HEK293 (cell line): Measurements from ENCODE around the gene FIGNL2.
"Not testable (repeated sequence)": the region's sequence is repeated elsewhere in the genome, so short reads cannot be mapped to it uniquely, and the experiment has no call there.

Source experiments
- CTCF ChIA-PET: fragments of 350-600 bp; formaldehyde crosslinking; extraction: SDS; loops from one replicate; lab custom pipeline; 2021; ENCODE audit warnings: antibody characterized with exemption; lab: Yijun Ruan, JAX
- POLR2A ChIA-PET: fragments of 300-600 bp; formaldehyde crosslinking; extraction: SDS; loops from one replicate; lab custom pipeline; 2020; ENCODE audit warnings: antibody characterized with exemption, inconsistent platforms; lab: Yijun Ruan, JAX
- H3K27ac ChIP-seq: fragments of 200-500 bp; sonication (Bioruptor generic); 2 replicates; pipeline ENCODE4 v1.5.1; 2014; ENCODE audit warnings: low read depth, low read length, control low read depth, inconsistent platforms; ENCODE audit errors: extremely low read depth
- H3K36me3 ChIP-seq, 2 experiments: fragments of 200-500 bp in 1 of 2; sonication (Bioruptor generic) in 1 of 2; 1 replicate in 1 of 2; 2 replicates in 1 of 2; pipeline ENCODE4 v1.5.1; 2014 to 2017; ENCODE audit warnings: inconsistent platforms in 2 of 2, low read length in 2 of 2; ENCODE audit not compliant: control insufficient read depth in 2 of 2, insufficient read depth in 1 of 2
- H3K4me1 ChIP-seq: fragments of 200-500 bp; sonication (Bioruptor generic); 2 replicates; pipeline ENCODE4 v1.5.1; 2014; ENCODE audit warnings: mild to moderate bottlenecking, low read length, inconsistent platforms; ENCODE audit not compliant: control insufficient read depth, insufficient read depth
- H3K4me3 ChIP-seq: 2 replicates; pipeline ENCODE4 v1.5.1; 2011; ENCODE audit warnings: low read depth, mild to moderate bottlenecking, control low read depth, low read length, moderate library complexity
- H3K9me3 ChIP-seq: fragments of 200-500 bp; sonication (Bioruptor generic); 2 replicates; pipeline ENCODE4 v1.5.1; 2014; ENCODE audit warnings: low read depth, low read length, inconsistent platforms; ENCODE audit not compliant: control insufficient read depth, insufficient read depth
- KLF16 ChIP-seq: fragments of 450-650 bp; formaldehyde crosslinking; IDR thresholded peaks from 2 replicates; pipeline ENCODE4 v1.5.1; 2017; ENCODE audit warnings: missing biosample characterization, missing genetic modification characterization
- KLF9 ChIP-seq: fragments of 450-650 bp; formaldehyde crosslinking; IDR thresholded peaks from 2 replicates; pipeline ENCODE4 v1.5.1; 2016; ENCODE audit warnings: missing biosample characterization, missing genetic modification characterization, low read depth
- OSR2 ChIP-seq: fragments of 450-650 bp; formaldehyde crosslinking; IDR thresholded peaks from 2 replicates; pipeline ENCODE4 v1.5.1; 2016; ENCODE audit warnings: missing biosample characterization, missing genetic modification characterization
- SCRT1 ChIP-seq: fragments of 450-650 bp; formaldehyde crosslinking; IDR thresholded peaks from 2 replicates; pipeline ENCODE4 v1.5.1; 2016; ENCODE audit warnings: missing biosample characterization, missing genetic modification characterization, borderline replicate concordance
- SETDB1 ChIP-seq: IDR thresholded peaks from one replicate; pipeline ENCODE4 v1.6.1; 2017; ENCODE audit warnings: mild to moderate bottlenecking, low read length, moderate library complexity, mixed read lengths; ENCODE audit not compliant: insufficient read length
- ZNF114 ChIP-seq: fragments of 450-650 bp; formaldehyde crosslinking; IDR thresholded peaks from 2 replicates; pipeline ENCODE4 v1.5.0; 2017; ENCODE audit warnings: missing biosample characterization, missing genetic modification characterization
- ZNF132 ChIP-seq: fragments of 450-650 bp; formaldehyde crosslinking; IDR thresholded peaks from 2 replicates; pipeline ENCODE4 v1.5.1; 2017; ENCODE audit warnings: missing biosample characterization, missing genetic modification characterization, borderline replicate concordance
- ZNF16 ChIP-seq: fragments of 450-650 bp; formaldehyde crosslinking; IDR thresholded peaks from 2 replicates; pipeline ENCODE4 v1.5.1; 2016; ENCODE audit warnings: low read depth, missing biosample characterization, missing genetic modification characterization
- ZNF19 ChIP-seq: fragments of 450-650 bp; formaldehyde crosslinking; IDR thresholded peaks from 2 replicates; pipeline ENCODE4; 2016; ENCODE audit warnings: missing biosample characterization, missing genetic modification characterization, low read depth
- ZNF211 ChIP-seq: fragments of 450-650 bp; formaldehyde crosslinking; IDR thresholded peaks from 2 replicates; pipeline ENCODE4 v1.5.1; 2016; ENCODE audit warnings: low read depth, missing biosample characterization, missing genetic modification characterization
- ZNF324 ChIP-seq: fragments of 450-650 bp; formaldehyde crosslinking; IDR thresholded peaks from 2 replicates; pipeline ENCODE4 v1.5.1; 2016; ENCODE audit warnings: missing biosample characterization, missing genetic modification characterization
- ZNF362 ChIP-seq: fragments of 450-650 bp; formaldehyde crosslinking; IDR thresholded peaks from 2 replicates; pipeline ENCODE4 v1.5.1; 2016; ENCODE audit warnings: missing biosample characterization, missing genetic modification characterization
- ZNF423 ChIP-seq: fragments of 450-650 bp; formaldehyde crosslinking; IDR thresholded peaks from 2 replicates; pipeline ENCODE4 v1.5.1; 2016; ENCODE audit warnings: missing biosample characterization, missing genetic modification characterization
- ZNF433 ChIP-seq: fragments of 450-650 bp; formaldehyde crosslinking; IDR thresholded peaks from 2 replicates; pipeline ENCODE4 v1.5.1; 2016; ENCODE audit warnings: missing biosample characterization, missing genetic modification characterization, low read depth
- ZNF48 ChIP-seq: fragments of 450-650 bp; formaldehyde crosslinking; IDR thresholded peaks from 2 replicates; pipeline ENCODE4 v1.5.1; 2016; ENCODE audit warnings: missing biosample characterization, missing genetic modification characterization
- ZNF488 ChIP-seq: fragments of 450-650 bp; formaldehyde crosslinking; IDR thresholded peaks from 2 replicates; pipeline ENCODE4 v1.5.1; 2016; ENCODE audit warnings: missing biosample characterization, missing genetic modification characterization
- ZNF548 ChIP-seq: fragments of 450-650 bp; formaldehyde crosslinking; IDR thresholded peaks from 2 replicates; pipeline ENCODE4 v1.5.1; 2016; ENCODE audit warnings: missing biosample characterization, missing genetic modification characterization
- ZNF621 ChIP-seq: fragments of 450-650 bp; formaldehyde crosslinking; IDR thresholded peaks from 2 replicates; pipeline ENCODE4 v1.5.1; 2017; ENCODE audit warnings: missing biosample characterization, missing genetic modification characterization
- ZNF701 ChIP-seq: fragments of 450-650 bp; formaldehyde crosslinking; IDR thresholded peaks from 2 replicates; pipeline ENCODE4 v1.5.1; 2016; ENCODE audit warnings: missing biosample characterization, missing genetic modification characterization
- TF ChIP-seq, protein P1 (sequence below): fragments of 450-650 bp; formaldehyde crosslinking; IDR thresholded peaks from 2 replicates; pipeline ENCODE4 v1.5.1; 2016; ENCODE audit warnings: missing biosample characterization, missing genetic modification characterization
- TF ChIP-seq, protein P2 (sequence below): IDR thresholded peaks from 2 replicates; pipeline ENCODE4 v1.6.1; 2011; ENCODE audit warnings: mild to moderate bottlenecking, low read depth, low read length, borderline replicate concordance
- TF ChIP-seq, protein P3 (sequence below): fragments of 450-650 bp; formaldehyde crosslinking; IDR thresholded peaks from 2 replicates; pipeline ENCODE4 v1.5.1; 2016; ENCODE audit warnings: missing biosample characterization, missing genetic modification characterization
- TF ChIP-seq, protein P4 (sequence below): fragments of 450-650 bp; formaldehyde crosslinking; IDR thresholded peaks from 2 replicates; pipeline ENCODE4 v1.5.1; 2016; ENCODE audit warnings: missing biosample characterization, missing genetic modification characterization, borderline replicate concordance

FIGNL2 gene

GRCh38 chr12:51798501-51798900 is 50.0 kb downstream of the FIGNL2 start:
- ChIA-PET POLR2A (no interaction called here), CTCF (no interaction called here)
- Histone ChIP-seq H3K27ac (no peak overlapping the region), H3K36me3 (peaks cover 0 to 5% of the 10 kb centered on the region in 2 experiments; a peak in 1 of 3 replicates), H3K4me1 (no peaks in the 10 kb centered on the region), H3K9me3 (no peaks in the 10 kb centered on the region), H3K4me3 (no peak overlapping the region)
- TF ChIP-seq, protein P1, sequence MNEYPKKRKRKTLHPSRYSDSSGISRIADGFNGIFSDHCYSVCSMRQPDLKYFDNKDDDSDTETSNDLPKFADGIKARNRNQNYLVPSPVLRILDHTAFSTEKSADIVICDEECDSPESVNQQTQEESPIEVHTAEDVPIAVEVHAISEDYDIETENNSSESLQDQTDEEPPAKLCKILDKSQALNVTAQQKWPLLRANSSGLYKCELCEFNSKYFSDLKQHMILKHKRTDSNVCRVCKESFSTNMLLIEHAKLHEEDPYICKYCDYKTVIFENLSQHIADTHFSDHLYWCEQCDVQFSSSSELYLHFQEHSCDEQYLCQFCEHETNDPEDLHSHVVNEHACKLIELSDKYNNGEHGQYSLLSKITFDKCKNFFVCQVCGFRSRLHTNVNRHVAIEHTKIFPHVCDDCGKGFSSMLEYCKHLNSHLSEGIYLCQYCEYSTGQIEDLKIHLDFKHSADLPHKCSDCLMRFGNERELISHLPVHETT (tag by site-specific recombination) = no peak
- TF ChIP-seq ZNF362 (tag by site-specific recombination) = no peak
- TF ChIP-seq ZNF19 (tag by site-specific recombination) = no peak
- no peak for TF ChIP-seq ZNF701 (tag by site-specific recombination)
- TF ChIP-seq KLF16 (tag by site-specific recombination) = no peak
- no peak for TF ChIP-seq ZNF211 (tag by site-specific recombination)

GRCh38 chr12:51798051-51798450 is 50.5 kb downstream of the FIGNL2 start:
- H3K4me3 ChIP-seq, H3K9me3 ChIP-seq, H3K4me1 ChIP-seq, H3K27ac ChIP-seq, POLR2A ChIA-PET, CTCF ChIA-PET, H3K36me3 ChIP-seq: not testable (repeated sequence)

- ChIA-PET POLR2A (no interaction called here), CTCF (no interaction called here)
- H3K4me1 ChIP-seq = no peaks in the 10 kb centered on the region
- H3K36me3 ChIP-seq = peaks cover 0 to 5% of the 10 kb centered on the region in 2 experiments; a peak in 1 of 3 replicates
- no peak overlapping the region for H3K27ac ChIP-seq
- H3K4me3 ChIP-seq = no peak overlapping the region
- no peaks in the 10 kb centered on the region for H3K9me3 ChIP-seq
- TF ChIP-seq OSR2 (tag by site-specific recombination) = no peak
- TF ChIP-seq, protein P2, sequence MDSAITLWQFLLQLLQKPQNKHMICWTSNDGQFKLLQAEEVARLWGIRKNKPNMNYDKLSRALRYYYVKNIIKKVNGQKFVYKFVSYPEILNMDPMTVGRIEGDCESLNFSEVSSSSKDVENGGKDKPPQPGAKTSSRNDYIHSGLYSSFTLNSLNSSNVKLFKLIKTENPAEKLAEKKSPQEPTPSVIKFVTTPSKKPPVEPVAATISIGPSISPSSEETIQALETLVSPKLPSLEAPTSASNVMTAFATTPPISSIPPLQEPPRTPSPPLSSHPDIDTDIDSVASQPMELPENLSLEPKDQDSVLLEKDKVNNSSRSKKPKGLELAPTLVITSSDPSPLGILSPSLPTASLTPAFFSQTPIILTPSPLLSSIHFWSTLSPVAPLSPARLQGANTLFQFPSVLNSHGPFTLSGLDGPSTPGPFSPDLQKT = no peak
- no peak for TF ChIP-seq ZNF488
- TF ChIP-seq ZNF16 (tag by site-specific recombination) = no peak
- no peak for TF ChIP-seq ZNF433 (tag by site-specific recombination)
- no peak for TF ChIP-seq SETDB1
- no peak for TF ChIP-seq ZNF423 (tag by site-specific recombination)
- no peak for TF ChIP-seq ZNF132 (tag by site-specific recombination)
- TF ChIP-seq ZNF324 (tag by site-specific recombination) = no peak
- TF ChIP-seq ZNF621 (tag by site-specific recombination) = no peak
- TF ChIP-seq, protein P3, sequence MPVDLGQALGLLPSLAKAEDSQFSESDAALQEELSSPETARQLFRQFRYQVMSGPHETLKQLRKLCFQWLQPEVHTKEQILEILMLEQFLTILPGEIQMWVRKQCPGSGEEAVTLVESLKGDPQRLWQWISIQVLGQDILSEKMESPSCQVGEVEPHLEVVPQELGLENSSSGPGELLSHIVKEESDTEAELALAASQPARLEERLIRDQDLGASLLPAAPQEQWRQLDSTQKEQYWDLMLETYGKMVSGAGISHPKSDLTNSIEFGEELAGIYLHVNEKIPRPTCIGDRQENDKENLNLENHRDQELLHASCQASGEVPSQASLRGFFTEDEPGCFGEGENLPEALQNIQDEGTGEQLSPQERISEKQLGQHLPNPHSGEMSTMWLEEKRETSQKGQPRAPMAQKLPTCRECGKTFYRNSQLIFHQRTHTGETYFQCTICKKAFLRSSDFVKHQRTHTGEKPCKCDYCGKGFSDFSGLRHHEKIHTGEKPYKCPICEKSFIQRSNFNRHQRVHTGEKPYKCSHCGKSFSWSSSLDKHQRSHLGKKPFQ (tag by site-specific recombination) = no peak
- no peak for TF ChIP-seq ZNF548 (tag by site-specific recombination)
- no peak for TF ChIP-seq ZNF48 (tag by site-specific recombination)
- no peak for TF ChIP-seq SCRT1 (tag by site-specific recombination)
- TF ChIP-seq, protein P4, sequence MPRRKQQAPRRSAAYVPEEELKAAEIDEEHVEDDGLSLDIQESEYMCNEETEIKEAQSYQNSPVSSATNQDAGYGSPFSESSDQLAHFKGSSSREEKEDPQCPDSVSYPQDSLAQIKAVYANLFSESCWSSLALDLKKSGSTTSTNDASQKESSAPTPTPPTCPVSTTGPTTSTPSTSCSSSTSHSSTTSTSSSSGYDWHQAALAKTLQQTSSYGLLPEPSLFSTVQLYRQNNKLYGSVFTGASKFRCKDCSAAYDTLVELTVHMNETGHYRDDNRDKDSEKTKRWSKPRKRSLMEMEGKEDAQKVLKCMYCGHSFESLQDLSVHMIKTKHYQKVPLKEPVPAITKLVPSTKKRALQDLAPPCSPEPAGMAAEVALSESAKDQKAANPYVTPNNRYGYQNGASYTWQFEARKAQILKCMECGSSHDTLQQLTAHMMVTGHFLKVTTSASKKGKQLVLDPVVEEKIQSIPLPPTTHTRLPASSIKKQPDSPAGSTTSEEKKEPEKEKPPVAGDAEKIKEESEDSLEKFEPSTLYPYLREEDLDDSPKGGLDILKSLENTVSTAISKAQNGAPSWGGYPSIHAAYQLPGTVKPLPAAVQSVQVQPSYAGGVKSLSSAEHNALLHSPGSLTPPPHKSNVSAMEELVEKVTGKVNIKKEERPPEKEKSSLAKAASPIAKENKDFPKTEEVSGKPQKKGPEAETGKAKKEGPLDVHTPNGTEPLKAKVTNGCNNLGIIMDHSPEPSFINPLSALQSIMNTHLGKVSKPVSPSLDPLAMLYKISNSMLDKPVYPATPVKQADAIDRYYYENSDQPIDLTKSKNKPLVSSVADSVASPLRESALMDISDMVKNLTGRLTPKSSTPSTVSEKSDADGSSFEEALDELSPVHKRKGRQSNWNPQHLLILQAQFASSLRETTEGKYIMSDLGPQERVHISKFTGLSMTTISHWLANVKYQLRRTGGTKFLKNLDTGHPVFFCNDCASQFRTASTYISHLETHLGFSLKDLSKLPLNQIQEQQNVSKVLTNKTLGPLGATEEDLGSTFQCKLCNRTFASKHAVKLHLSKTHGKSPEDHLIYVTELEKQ (tag by site-specific recombination) = no peak
- TF ChIP-seq KLF9 = no peak
- TF ChIP-seq ZNF114 (tag by site-specific recombination) = no peak
Measured at GRCh38 chr12:51797301-51797700, 51.2 kb downstream of the FIGNL2 start.
